Loucy (cell line): ENCODE measurements around the gene TLX2.

Source experiments
- EZH2phosphoT487 ChIP-seq: fragments of 200-600 bp; IDR thresholded peaks from 2 replicates; pipeline ENCODE4 v1.6.1; 2018; ENCODE audit warnings: antibody characterized with exemption, mild to moderate bottlenecking, moderate library complexity, borderline replicate concordance
- TF ChIP-seq, protein P1 (sequence below): fragments of 200-600 bp; sonication (generic); conservative IDR thresholded peaks from 2 replicates; pipeline ENCODE4 v1.5.1; 2014; ENCODE audit warnings: mild to moderate bottlenecking, antibody characterized with exemption, low read length

DNA sequence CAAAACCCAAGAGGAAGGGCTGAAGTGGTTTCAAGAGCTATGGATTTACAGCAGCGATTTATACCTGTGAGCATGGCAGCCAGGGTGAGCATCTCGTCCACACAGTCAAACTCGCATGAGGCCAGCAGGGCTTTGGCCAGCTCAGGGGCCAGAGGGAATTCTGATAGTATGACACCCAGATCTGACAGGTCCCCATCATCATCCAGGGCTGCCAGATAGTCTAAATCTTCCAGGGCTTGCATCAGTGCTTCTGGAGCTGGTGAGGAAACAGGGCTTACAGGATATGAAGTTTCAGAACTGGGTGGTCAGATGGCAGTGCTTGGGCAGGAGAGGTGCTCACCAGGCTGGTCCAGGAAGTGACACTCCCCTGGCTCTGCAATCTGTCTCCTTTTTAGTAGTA lies 8.3 kb downstream of the TLX2 start:
- TF ChIP-seq EZH2phosphoT487: no peak
- TF ChIP-seq, protein P1, sequence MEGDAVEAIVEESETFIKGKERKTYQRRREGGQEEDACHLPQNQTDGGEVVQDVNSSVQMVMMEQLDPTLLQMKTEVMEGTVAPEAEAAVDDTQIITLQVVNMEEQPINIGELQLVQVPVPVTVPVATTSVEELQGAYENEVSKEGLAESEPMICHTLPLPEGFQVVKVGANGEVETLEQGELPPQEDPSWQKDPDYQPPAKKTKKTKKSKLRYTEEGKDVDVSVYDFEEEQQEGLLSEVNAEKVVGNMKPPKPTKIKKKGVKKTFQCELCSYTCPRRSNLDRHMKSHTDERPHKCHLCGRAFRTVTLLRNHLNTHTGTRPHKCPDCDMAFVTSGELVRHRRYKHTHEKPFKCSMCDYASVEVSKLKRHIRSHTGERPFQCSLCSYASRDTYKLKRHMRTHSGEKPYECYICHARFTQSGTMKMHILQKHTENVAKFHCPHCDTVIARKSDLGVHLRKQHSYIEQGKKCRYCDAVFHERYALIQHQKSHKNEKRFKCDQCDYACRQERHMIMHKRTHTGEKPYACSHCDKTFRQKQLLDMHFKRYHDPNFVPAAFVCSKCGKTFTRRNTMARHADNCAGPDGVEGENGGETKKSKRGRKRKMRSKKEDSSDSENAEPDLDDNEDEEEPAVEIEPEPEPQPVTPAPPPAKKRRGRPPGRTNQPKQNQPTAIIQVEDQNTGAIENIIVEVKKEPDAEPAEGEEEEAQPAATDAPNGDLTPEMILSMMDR: no peak
